ENCODE data around the gene EPS8.
"Not testable (repeated sequence)": the region's sequence is repeated elsewhere in the genome, so short reads cannot be mapped to it uniquely, and the experiment has no call there.

The EPS8 gene

GRCh38 chr12:15770581-15770980 lies 18.6 kb downstream of the EPS8 start:
- Histone ChIP-seq H3K27me3 (ENCODE audit: insufficient read depth, insufficient read length) (no peaks in the 10 kb centered on the region), H3K36me3 (ENCODE audit: insufficient read depth, insufficient read length, low read length) (no peaks in the 10 kb centered on the region), H3K4me3 (ENCODE audit: insufficient read length, low read depth) (no peak overlapping the region), H3K4me1 (ENCODE audit: insufficient read depth, insufficient read length) (no peaks in the 10 kb centered on the region), H3K9ac (ENCODE audit: insufficient read length, low read depth) (no peak overlapping the region), H3K9me3 (ENCODE audit: insufficient read depth, low read length) (no peaks in the 10 kb centered on the region)
- TF ChIP-seq YY1 (IDR thresholded peaks at IDR 0.05; ENCODE audit: insufficient read depth, insufficient read length) (no peak), ZNF274 (IDR thresholded peaks at IDR 0.05; ENCODE audit: low read depth, low read length) (no peak), SUZ12 (IDR thresholded peaks at IDR 0.05; ENCODE audit: extremely low read depth, insufficient read depth, insufficient read length) (no peak)
- DNase-seq (ENCODE audit: low read depth, low spot score), result no peak

- Histone ChIP-seq H3K9ac (ENCODE audit: insufficient read length, low read depth) (no peak overlapping the region), H3K4me1 (ENCODE audit: insufficient read depth, insufficient read length) (no peaks in the 10 kb centered on the region), H3K27me3 (ENCODE audit: insufficient read depth, insufficient read length) (no peaks in the 10 kb centered on the region), H3K4me3 (ENCODE audit: insufficient read length, low read depth) (no peak overlapping the region), H3K36me3 (ENCODE audit: insufficient read depth, insufficient read length, low read length) (no peaks in the 10 kb centered on the region), H3K9me3 (ENCODE audit: insufficient read depth, low read length) (no peaks in the 10 kb centered on the region)
- DNase-seq (ENCODE audit: low read depth, low spot score), result no peak
- TF ChIP-seq SUZ12 (IDR thresholded peaks at IDR 0.05; ENCODE audit: extremely low read depth, insufficient read depth, insufficient read length) (no peak), ZNF274 (IDR thresholded peaks at IDR 0.05; ENCODE audit: low read depth, low read length) (no peak), YY1 (IDR thresholded peaks at IDR 0.05; ENCODE audit: insufficient read depth, insufficient read length) (no peak)
These were observed 19.2 kb downstream of the EPS8 start for GRCh38 chr12:15770021-15770420.

GRCh38 chr12:15769586-15769985 lies 19.6 kb downstream of the EPS8 start:
- Histone ChIP-seq H3K36me3 (ENCODE audit: insufficient read depth, insufficient read length, low read length) (no peaks in the 10 kb centered on the region), H3K9ac (ENCODE audit: insufficient read length, low read depth) (no peak overlapping the region), H3K9me3 (ENCODE audit: insufficient read depth, low read length) (no peaks in the 10 kb centered on the region), H3K4me1 (ENCODE audit: insufficient read depth, insufficient read length) (no peaks in the 10 kb centered on the region), H3K4me3 (ENCODE audit: insufficient read length, low read depth) (no peak overlapping the region), H3K27me3 (ENCODE audit: insufficient read depth, insufficient read length) (no peaks in the 10 kb centered on the region)
- DNase-seq (ENCODE audit: low read depth, low spot score), result no peak
- TF ChIP-seq SUZ12 (IDR thresholded peaks at IDR 0.05; ENCODE audit: extremely low read depth, insufficient read depth, insufficient read length), result no peak
- no peak for TF ChIP-seq YY1 (IDR thresholded peaks at IDR 0.05; ENCODE audit: insufficient read depth, insufficient read length)
- no peak for TF ChIP-seq ZNF274 (IDR thresholded peaks at IDR 0.05; ENCODE audit: low read depth, low read length)

- DNase-seq (ENCODE audit: low read depth, low spot score), result no peak
- peaks cover 4% of the 10 kb centered on the region; the same call in 1 of the 2 replicates for H3K9me3 ChIP-seq (ENCODE audit: insufficient read depth, low read length)
- TF ChIP-seq SUZ12 (IDR thresholded peaks at IDR 0.05; ENCODE audit: extremely low read depth, insufficient read depth, insufficient read length) (no peak), YY1 (IDR thresholded peaks at IDR 0.05; ENCODE audit: insufficient read depth, insufficient read length) (no peak), ZNF274 (IDR thresholded peaks at IDR 0.05; ENCODE audit: low read depth, low read length) (no peak)
- no peaks in the 10 kb centered on the region for H3K36me3 ChIP-seq (ENCODE audit: insufficient read depth, insufficient read length, low read length)
- H3K4me1 ChIP-seq (ENCODE audit: insufficient read depth, insufficient read length), result no peaks in the 10 kb centered on the region
- no peak overlapping the region for H3K9ac ChIP-seq (ENCODE audit: insufficient read length, low read depth)
- no peak overlapping the region for H3K4me3 ChIP-seq (ENCODE audit: insufficient read length, low read depth)
- no peaks in the 10 kb centered on the region for H3K27me3 ChIP-seq (ENCODE audit: insufficient read depth, insufficient read length)
These were observed 21.9 kb downstream of the EPS8 start for GRCh38 chr12:15767301-15767700.

GRCh38 chr12:15763328-15763727 lies 25.9 kb downstream of the EPS8 start:
- Histone ChIP-seq H3K36me3 (ENCODE audit: insufficient read depth, insufficient read length, low read length) (no peaks in the 10 kb centered on the region), H3K27me3 (ENCODE audit: insufficient read depth, insufficient read length) (no peaks in the 10 kb centered on the region), H3K4me1 (ENCODE audit: insufficient read depth, insufficient read length) (no peaks in the 10 kb centered on the region), H3K9me3 (ENCODE audit: insufficient read depth, low read length) (peaks cover 4% of the 10 kb centered on the region; the same call in 1 of the 2 replicates), H3K4me3 (ENCODE audit: insufficient read length, low read depth) (no peak overlapping the region), H3K9ac (ENCODE audit: insufficient read length, low read depth) (no peak overlapping the region)
- TF ChIP-seq ZNF274 (IDR thresholded peaks at IDR 0.05; ENCODE audit: low read depth, low read length), result no peak
- no peak for TF ChIP-seq SUZ12 (IDR thresholded peaks at IDR 0.05; ENCODE audit: extremely low read depth, insufficient read depth, insufficient read length)
- no peak for TF ChIP-seq YY1 (IDR thresholded peaks at IDR 0.05; ENCODE audit: insufficient read depth, insufficient read length)
- no peak for DNase-seq (ENCODE audit: low read depth, low spot score)

GRCh38 chr12:15762162-15762561 lies 27.0 kb downstream of the EPS8 start:
- not testable (repeated sequence) for H3K4me1 ChIP-seq (ENCODE audit: insufficient read depth, insufficient read length); H3K4me3 ChIP-seq (ENCODE audit: insufficient read length, low read depth); DNase-seq (ENCODE audit: low read depth, low spot score); H3K9me3 ChIP-seq (ENCODE audit: insufficient read depth, low read length); H3K9ac ChIP-seq (ENCODE audit: insufficient read length, low read depth); H3K36me3 ChIP-seq (ENCODE audit: insufficient read depth, insufficient read length, low read length); H3K27me3 ChIP-seq (ENCODE audit: insufficient read depth, insufficient read length)

GRCh38 chr12:15757553-15758255 lies 31.5 kb downstream of the EPS8 start:
- no peaks in the 10 kb centered on the region for H3K9me3 ChIP-seq (ENCODE audit: insufficient read depth, low read length)
- DNase-seq (ENCODE audit: low read depth, low spot score), result no peak
- TF ChIP-seq YY1 (IDR thresholded peaks at IDR 0.05; ENCODE audit: insufficient read depth, insufficient read length) (no peak), SUZ12 (IDR thresholded peaks at IDR 0.05; ENCODE audit: extremely low read depth, insufficient read depth, insufficient read length) (no peak), ZNF274 (IDR thresholded peaks at IDR 0.05; ENCODE audit: low read depth, low read length) (no peak)
- no peak overlapping the region for H3K4me3 ChIP-seq (ENCODE audit: insufficient read length, low read depth)
- H3K36me3 ChIP-seq (ENCODE audit: insufficient read depth, insufficient read length, low read length), result no peaks in the 10 kb centered on the region
- no peaks in the 10 kb centered on the region for H3K4me1 ChIP-seq (ENCODE audit: insufficient read depth, insufficient read length)
- no peak overlapping the region for H3K9ac ChIP-seq (ENCODE audit: insufficient read length, low read depth)
- H3K27me3 ChIP-seq (ENCODE audit: insufficient read depth, insufficient read length), result no peaks in the 10 kb centered on the region
